ENCODE measurements around the gene WFDC13. TPM values are rescaled to one million over a fixed set of nuclear protein-coding genes. Genes with fewer than 3 reads are reported as not detected.

WFDC13 gene
- polyA plus RNA-seq, 3 donors, result not detected

GRCh38 chr20:45727044-45727443 lies 25.2 kb downstream of the WFDC13 start:
- H3K27ac ChIP-seq (ENCODE audit: low read depth in 1 of 2, low read length in 2 of 2), result no peak overlapping the region
- Mint-ChIP-seq H3K4me1 (no peaks in the 10 kb centered on the region), H3K4me3 (no peak overlapping the region), H3K36me3 (no peaks in the 10 kb centered on the region), H3K27ac (no peak overlapping the region), H3K9me3 (peaks cover 9 to 14% (median 11%) of the 10 kb centered on the region in 7 donors), H3K27me3 (ENCODE audit: low read depth in 3 of 3) (peaks cover 3 to 16% (median 5%) of the 10 kb centered on the region in 3 donors)
- WGBS (ENCODE audit: insufficient coverage), result no CpG with 5 or more reads among the region's 2 CpGs
- no peaks in the 10 kb centered on the region for H3K4me1 ChIP-seq (ENCODE audit: control insufficient read depth in 1 of 2, insufficient read depth in 2 of 2, low read length in 2 of 2)
- H2AFZ ChIP-seq (ENCODE audit: insufficient read depth, low read depth, low read length, poor library complexity, severe bottlenecking), result no peak overlapping the region
- H3K27me3 ChIP-seq (ENCODE audit: control insufficient read depth in 2 of 2, insufficient read depth in 2 of 2, low read length in 2 of 2), result no peaks in the 10 kb centered on the region
- TF ChIP-seq, protein P1, sequence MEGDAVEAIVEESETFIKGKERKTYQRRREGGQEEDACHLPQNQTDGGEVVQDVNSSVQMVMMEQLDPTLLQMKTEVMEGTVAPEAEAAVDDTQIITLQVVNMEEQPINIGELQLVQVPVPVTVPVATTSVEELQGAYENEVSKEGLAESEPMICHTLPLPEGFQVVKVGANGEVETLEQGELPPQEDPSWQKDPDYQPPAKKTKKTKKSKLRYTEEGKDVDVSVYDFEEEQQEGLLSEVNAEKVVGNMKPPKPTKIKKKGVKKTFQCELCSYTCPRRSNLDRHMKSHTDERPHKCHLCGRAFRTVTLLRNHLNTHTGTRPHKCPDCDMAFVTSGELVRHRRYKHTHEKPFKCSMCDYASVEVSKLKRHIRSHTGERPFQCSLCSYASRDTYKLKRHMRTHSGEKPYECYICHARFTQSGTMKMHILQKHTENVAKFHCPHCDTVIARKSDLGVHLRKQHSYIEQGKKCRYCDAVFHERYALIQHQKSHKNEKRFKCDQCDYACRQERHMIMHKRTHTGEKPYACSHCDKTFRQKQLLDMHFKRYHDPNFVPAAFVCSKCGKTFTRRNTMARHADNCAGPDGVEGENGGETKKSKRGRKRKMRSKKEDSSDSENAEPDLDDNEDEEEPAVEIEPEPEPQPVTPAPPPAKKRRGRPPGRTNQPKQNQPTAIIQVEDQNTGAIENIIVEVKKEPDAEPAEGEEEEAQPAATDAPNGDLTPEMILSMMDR (IDR thresholded peaks at IDR 0.05), result no peak
- no peak overlapping the region for H3K9ac ChIP-seq (ENCODE audit: insufficient read depth, low read length, poor library complexity, severe bottlenecking)
- H4K20me1 ChIP-seq (ENCODE audit: insufficient read depth, low read length), result no peaks in the 10 kb centered on the region
- intact Hi-C loops (cut with micrococcal nuclease), result no loop called here
- no peak overlapping the region for H3K4me3 ChIP-seq (replicated peaks in 1 of 3; ENCODE audit: low read depth in 2 of 3, low read length in 3 of 3)
- no peak overlapping the region for H3K4me2 ChIP-seq (replicated peaks; ENCODE audit: extremely low read depth, low read length, poor library complexity, severe bottlenecking)
- no peak for DNase-seq
- H3K9me3 ChIP-seq (replicated peaks in 1 of 2; ENCODE audit: control insufficient read depth in 1 of 2, insufficient read depth in 1 of 2, low read length in 2 of 2), result peaks cover 0 to 7% of the 10 kb centered on the region in 2 donors
- no peaks in the 10 kb centered on the region for H3K79me2 ChIP-seq (ENCODE audit: insufficient read depth, low read length)
- H3K36me3 ChIP-seq (replicated peaks in 1 of 2; ENCODE audit: control insufficient read depth in 1 of 2, insufficient read depth in 2 of 2, low read length in 2 of 2), result no peaks in the 10 kb centered on the region

DNA sequence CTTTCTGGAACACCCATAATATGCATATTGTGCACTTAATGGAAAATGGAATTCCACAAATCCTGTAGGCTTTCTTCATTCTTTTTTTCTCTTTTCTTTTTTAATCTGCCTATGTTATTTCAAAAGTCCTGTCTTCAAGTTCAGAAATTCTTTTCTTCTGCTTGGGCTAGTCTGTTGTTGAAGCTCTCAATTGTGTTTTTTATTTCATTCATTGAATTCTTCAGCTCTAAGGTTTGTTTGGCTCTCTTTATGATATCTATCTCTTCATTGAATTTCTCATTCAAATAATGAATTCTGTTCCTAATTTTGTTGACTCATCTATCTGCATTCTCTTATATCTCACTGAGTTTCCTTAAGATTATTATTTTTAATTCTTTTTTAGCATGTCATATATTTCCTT lies 30.4 kb downstream of the WFDC13 start:
- H3K4me3 Mint-ChIP-seq, result no peak overlapping the region
- H3K9me3 Mint-ChIP-seq, result peaks cover 21 to 36% (median 31%) of the 10 kb centered on the region in 7 donors
- no peaks in the 10 kb centered on the region for H3K36me3 Mint-ChIP-seq
- H3K79me2 ChIP-seq (ENCODE audit: insufficient read depth, low read length), result no peaks in the 10 kb centered on the region
- no peaks in the 10 kb centered on the region for H3K4me1 ChIP-seq (ENCODE audit: control insufficient read depth in 1 of 2, insufficient read depth in 2 of 2, low read length in 2 of 2)
- H3K9me3 ChIP-seq (replicated peaks in 1 of 2; ENCODE audit: control insufficient read depth in 1 of 2, insufficient read depth in 1 of 2, low read length in 2 of 2), result peaks cover 6 to 18% of the 10 kb centered on the region in 2 donors
- no peak overlapping the region for H3K27ac Mint-ChIP-seq
- no peak overlapping the region for H2AFZ ChIP-seq (ENCODE audit: insufficient read depth, low read depth, low read length, poor library complexity, severe bottlenecking)
- no peaks in the 10 kb centered on the region for H3K27me3 ChIP-seq (ENCODE audit: control insufficient read depth in 2 of 2, insufficient read depth in 2 of 2, low read length in 2 of 2)
- H3K4me1 Mint-ChIP-seq, result no peaks in the 10 kb centered on the region
- no peak overlapping the region for H3K27ac ChIP-seq (ENCODE audit: low read depth in 1 of 2, low read length in 2 of 2)
- TF ChIP-seq, protein P1 (IDR thresholded peaks at IDR 0.05), result no peak
- H3K27me3 Mint-ChIP-seq (ENCODE audit: low read depth in 3 of 3), result peaks cover 2 to 10% (median 4%) of the 10 kb centered on the region in 3 donors
- H3K4me3 ChIP-seq (replicated peaks in 1 of 3; ENCODE audit: low read depth in 2 of 3, low read length in 3 of 3), result no peak overlapping the region
- H3K4me2 ChIP-seq (replicated peaks; ENCODE audit: extremely low read depth, low read length, poor library complexity, severe bottlenecking), result no peak overlapping the region
- H3K9ac ChIP-seq (ENCODE audit: insufficient read depth, low read length, poor library complexity, severe bottlenecking), result no peak overlapping the region
- DNase-seq, result no peak
- no peaks in the 10 kb centered on the region for H4K20me1 ChIP-seq (ENCODE audit: insufficient read depth, low read length)
- H3K36me3 ChIP-seq (replicated peaks in 1 of 2; ENCODE audit: control insufficient read depth in 1 of 2, insufficient read depth in 2 of 2, low read length in 2 of 2), result no peaks in the 10 kb centered on the region
- intact Hi-C loops (cut with micrococcal nuclease), result no loop called here

Measured in CD14-positive monocyte (primary cell).